GM18861 (cell line): ENCODE measurements around the gene ZNF277.
A peak's percentile ranks its signal among the peaks of the same experiment; 100 is the strongest.
"Not testable (repeated sequence)": the region's sequence is repeated elsewhere in the genome, so short reads cannot be mapped to it uniquely, and the experiment has no call there.

Experiments used
- ATAC-seq: cut with Tn5 transposase; IDR thresholded peaks from one replicate; pipeline ENCODE4 v1.9.1; 2021; ENCODE audit not compliant: unreplicated experiment

ZNF277 gene

DNA sequence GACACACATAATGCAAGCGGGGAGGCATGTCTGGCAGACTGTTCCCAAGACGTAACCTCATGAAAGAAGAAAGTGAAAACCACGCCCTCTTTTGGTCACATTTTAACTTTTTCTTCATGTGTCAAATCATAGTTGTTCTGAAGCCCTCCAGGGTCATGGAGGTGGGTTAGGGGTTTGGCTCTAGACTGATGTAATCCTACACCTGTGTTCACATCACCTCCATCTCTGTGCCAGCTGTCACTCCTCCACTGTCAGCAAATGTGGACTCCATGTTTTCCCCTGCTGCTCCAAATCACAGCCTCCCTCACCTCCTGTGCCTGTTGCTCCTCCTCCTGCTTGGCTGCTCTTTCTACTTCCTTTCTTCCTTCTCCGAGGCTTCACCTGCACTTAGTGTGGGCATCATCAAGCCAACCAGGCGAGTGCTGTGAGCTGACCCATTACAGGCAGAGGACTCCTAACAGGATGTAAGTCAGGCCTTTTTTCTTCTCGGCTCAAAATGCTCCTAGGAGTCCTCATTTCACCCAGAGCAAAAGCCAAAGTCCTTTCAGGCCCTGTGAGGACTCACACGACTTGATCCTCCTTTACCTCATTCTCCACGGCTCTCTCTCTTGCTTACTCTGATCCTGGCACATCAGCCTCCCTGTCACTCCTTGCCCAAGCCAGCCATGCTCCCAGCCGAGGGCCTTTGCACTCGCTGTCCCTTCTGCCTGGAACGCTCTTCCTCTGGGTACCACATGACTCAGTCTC is 177.3 kb downstream of the ZNF277 start:
- no peak for ATAC-seq

DNA sequence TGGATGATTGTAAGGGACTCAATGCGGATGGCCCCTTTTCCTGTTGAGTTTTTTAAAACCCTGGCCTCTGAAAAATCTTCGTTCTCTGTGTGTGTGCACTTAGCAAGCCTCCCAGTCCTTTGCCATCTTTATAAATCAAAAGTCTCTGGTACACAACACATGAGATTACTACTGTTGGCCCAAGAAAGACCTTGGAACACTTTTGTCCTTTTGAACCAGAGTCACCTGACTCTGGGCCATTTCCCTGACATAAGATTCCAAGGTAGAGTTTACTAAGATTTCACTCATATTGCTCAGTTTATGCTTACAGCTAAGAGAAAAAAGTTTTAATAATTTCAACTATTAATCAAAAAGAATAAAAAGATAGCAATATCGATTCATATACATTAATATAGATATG is 179.0 kb downstream of the ZNF277 start:
- no peak for ATAC-seq

DNA sequence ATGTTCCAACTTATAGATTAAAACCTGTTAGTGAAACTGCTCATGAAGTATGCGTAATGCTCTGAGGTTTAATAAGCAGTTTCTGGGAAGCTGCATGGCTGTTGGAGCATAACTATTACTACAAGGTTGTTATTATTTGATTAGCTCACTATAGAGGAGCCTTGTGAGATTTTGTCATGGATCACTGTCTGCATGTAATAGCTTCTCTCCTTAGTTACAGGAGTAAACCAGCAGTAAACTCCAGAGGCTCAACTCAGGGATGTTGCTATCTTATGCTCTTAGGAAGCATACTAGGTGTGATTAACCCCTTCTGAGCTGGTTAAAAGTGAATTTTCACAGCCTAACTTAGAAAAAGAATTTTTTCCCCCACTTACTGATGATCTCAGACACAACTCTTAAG is 180.1 kb downstream of the ZNF277 start:
- no peak for ATAC-seq

DNA sequence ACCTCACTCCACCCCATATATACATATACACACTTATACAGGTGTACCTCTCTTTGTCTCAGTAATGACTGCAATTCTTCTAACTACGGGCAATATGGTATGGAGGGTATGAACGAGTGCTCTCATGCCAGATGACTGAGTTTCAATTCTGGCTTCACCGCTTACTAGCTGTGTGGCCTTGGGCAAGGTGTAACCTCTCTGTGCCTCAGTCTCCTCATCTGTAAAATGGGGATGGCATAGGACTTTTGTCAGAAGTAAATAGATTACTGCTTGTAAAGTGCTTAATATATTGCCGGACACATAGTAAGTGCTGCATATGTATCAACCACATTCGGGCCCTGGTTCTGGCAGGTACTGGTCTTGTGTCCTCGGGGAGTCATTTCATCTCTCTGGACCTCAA is 183.7 kb downstream of the ZNF277 start:
- no peak for ATAC-seq

DNA sequence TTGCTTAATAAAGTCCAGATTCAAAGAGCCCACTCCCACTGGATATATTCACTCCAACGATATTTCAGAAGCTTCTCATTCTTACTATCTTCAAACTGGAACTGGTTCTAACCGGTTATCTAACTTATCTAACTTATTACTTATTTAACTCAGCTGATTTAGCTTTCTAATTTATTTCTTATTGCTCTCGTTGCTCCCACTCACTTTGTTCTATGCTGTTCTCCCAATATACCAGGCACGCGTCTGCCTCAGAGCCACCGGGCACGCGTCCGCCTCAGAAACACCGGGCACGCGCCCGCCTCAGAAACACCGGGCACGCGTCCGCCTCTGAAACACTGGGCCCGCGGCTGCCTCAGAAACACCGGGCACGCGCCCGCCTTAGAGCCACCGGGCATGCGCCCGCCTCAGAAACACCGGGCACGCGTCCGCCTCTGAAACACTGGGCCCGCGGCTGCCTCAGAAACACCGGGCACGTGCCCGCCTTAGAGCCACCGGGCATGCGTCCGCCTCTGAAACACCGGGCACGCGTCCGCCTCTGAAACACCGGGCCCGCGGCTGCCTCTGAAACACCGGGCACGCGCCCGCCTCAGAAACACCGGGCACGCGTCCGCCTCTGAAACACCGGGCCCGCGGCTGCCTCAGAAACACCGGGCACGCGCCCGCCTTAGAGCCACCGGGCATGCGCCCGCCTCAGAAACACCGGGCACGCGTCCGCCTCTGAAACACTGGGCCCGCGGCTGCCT is 184.8 kb downstream of the ZNF277 start:
- ATAC-seq, result not testable (repeated sequence)

DNA sequence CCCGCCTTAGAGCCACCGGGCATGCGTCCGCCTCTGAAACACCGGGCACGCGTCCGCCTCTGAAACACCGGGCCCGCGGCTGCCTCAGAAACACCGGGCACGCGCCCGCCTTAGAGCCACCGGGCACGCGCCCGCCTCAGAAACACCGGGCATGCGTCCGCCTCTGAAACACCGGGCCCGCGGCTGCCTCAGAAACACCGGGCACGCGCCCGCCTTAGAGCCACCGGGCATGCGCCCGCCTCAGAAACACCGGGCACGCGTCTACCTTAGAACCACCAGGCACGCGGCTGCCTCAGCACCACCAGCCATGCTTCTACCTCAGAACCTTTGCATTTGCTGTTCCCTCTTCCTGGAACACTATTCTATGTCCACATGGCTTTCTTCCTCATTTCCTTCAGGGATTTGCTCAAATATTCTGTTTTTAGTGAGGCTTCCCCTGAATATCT is 185.4 kb downstream of the ZNF277 start:
- ATAC-seq, result peak; percentile 56
